AG08395 (cell line): ENCODE data around the gene NOP53.
"Not testable (repeated sequence)": the region's sequence is repeated elsewhere in the genome, so short reads cannot be mapped to it uniquely, and the experiment has no call there.

ENCODE experiments used
- DNase-seq: peaks from one replicate; pipeline ENCODE4 v3.0.0; 2012; ENCODE audit warnings: mixed read lengths, low spot score

Gene NOP53

GRCh38 chr19:47754206-47755064, 9.1 kb downstream of the NOP53 start:
- DNase-seq, result no peak

- DNase-seq, result no peak
These were observed 9.9 kb downstream of the NOP53 start for GRCh38 chr19:47755065-47755761.

GRCh38 chr19:47755762-47756626, 10.6 kb downstream of the NOP53 start:
- DNase-seq, result no peak

- no peak for DNase-seq
These were observed 11.2 kb downstream of the NOP53 start for GRCh38 chr19:47756627-47756929.

- no peak for DNase-seq
These were observed 11.7 kb downstream of the NOP53 start for GRCh38 chr19:47756953-47757608.

GRCh38 chr19:47757617-47758442, 12.5 kb downstream of the NOP53 start:
- DNase-seq, result no peak

- DNase-seq, result no peak
These were observed 13.1 kb downstream of the NOP53 start for GRCh38 chr19:47758443-47758804.

- no peak for DNase-seq
These were observed 15.3 kb downstream of the NOP53 start for GRCh38 chr19:47760632-47760999.

- DNase-seq, result no peak
These were observed 16.2 kb downstream of the NOP53 start for GRCh38 chr19:47761566-47761965.

GRCh38 chr19:47762151-47762550, 16.8 kb downstream of the NOP53 start:
- DNase-seq, result no peak

GRCh38 chr19:47762615-47763308, 17.4 kb downstream of the NOP53 start:
- DNase-seq, result no peak

- DNase-seq, result not testable (repeated sequence)
These were observed 19.4 kb downstream of the NOP53 start for GRCh38 chr19:47764705-47765104.

- peak; percentile 70 for DNase-seq
These were observed 20.4 kb downstream of the NOP53 start for GRCh38 chr19:47765523-47766358.

- no peak for DNase-seq
These were observed 20.9 kb downstream of the NOP53 start for GRCh38 chr19:47766359-47766620.

- no peak for DNase-seq
These were observed 21.3 kb downstream of the NOP53 start for GRCh38 chr19:47766670-47767069.

GRCh38 chr19:47767349-47767748, 22.0 kb downstream of the NOP53 start:
- no peak for DNase-seq

- DNase-seq, result no peak
These were observed 23.3 kb downstream of the NOP53 start for GRCh38 chr19:47768604-47769003.

- no peak for DNase-seq
These were observed 24.2 kb downstream of the NOP53 start for GRCh38 chr19:47769534-47769933.

GRCh38 chr19:47771291-47771690, 25.9 kb downstream of the NOP53 start:
- DNase-seq, result not testable (repeated sequence)

GRCh38 chr19:47776568-47776967, 31.2 kb downstream of the NOP53 start:
- DNase-seq, result no peak
